ENCODE measurements around the gene ALDH3B2. TPM values are rescaled to one million over a fixed set of nuclear protein-coding genes. Genes with fewer than 3 reads are reported as not detected.

The ALDH3B2 gene, protein sequence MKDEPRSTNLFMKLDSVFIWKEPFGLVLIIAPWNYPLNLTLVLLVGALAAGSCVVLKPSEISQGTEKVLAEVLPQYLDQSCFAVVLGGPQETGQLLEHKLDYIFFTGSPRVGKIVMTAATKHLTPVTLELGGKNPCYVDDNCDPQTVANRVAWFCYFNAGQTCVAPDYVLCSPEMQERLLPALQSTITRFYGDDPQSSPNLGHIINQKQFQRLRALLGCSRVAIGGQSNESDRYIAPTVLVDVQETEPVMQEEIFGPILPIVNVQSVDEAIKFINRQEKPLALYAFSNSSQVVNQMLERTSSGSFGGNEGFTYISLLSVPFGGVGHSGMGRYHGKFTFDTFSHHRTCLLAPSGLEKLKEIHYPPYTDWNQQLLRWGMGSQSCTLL
- total RNA-seq = 2.1 TPM

DNA sequence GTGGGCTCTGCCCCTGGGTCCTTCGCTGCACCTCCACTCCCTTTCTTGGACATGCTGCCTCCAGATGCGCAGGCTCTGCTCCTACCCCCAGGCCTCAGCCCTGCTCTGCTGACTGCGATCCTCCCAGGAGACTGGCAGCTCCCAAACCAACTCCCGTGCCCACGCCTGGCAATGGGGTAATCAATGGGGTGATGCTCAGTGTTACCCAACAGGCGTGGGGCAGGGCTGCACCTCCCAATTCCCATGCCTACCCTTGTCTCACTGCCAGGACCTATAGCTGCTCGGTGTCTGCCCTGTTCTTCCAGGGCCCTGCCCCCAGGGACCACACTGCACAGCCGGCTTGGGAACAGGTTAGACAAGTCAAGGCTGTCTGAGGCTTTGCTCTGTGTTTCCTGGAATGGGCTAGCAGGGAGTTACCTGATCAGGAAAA lies at the start of gene ALDH3B2:
Gene ALDH3B2 (minus strand): TSS at position 182 of the 430 bp plus-strand sequence. CDS start 7,688 bp downstream, outside the sequence.

DNA sequence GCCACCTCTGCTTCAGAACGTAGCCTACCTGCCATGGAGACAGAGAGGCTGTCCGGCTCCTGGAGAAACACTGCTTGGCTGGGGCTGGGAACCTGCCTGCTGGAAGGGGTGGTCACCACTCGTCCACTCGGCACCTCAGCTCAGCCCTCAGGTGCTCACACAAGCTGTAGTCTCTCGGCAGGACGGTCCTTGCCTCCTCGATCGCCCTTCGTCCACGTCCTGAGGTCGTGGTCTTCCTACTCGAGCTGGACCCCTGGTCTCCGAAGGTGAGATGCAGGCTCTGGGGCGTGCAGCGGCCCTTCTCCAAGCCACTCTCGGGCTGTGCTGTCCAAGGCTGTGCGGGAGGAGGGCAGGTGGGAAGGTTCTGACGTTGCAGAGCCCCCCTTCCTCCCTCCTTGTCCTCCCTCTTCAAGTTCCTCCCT lies 35.0 kb downstream of the ALDH3B2 start, which contains the start of gene TBX10:
Gene TBX10 (minus strand): TSS at position 326 of the 422 bp plus-strand sequence. CDS start 291 bp downstream, at position 35.

DNA sequence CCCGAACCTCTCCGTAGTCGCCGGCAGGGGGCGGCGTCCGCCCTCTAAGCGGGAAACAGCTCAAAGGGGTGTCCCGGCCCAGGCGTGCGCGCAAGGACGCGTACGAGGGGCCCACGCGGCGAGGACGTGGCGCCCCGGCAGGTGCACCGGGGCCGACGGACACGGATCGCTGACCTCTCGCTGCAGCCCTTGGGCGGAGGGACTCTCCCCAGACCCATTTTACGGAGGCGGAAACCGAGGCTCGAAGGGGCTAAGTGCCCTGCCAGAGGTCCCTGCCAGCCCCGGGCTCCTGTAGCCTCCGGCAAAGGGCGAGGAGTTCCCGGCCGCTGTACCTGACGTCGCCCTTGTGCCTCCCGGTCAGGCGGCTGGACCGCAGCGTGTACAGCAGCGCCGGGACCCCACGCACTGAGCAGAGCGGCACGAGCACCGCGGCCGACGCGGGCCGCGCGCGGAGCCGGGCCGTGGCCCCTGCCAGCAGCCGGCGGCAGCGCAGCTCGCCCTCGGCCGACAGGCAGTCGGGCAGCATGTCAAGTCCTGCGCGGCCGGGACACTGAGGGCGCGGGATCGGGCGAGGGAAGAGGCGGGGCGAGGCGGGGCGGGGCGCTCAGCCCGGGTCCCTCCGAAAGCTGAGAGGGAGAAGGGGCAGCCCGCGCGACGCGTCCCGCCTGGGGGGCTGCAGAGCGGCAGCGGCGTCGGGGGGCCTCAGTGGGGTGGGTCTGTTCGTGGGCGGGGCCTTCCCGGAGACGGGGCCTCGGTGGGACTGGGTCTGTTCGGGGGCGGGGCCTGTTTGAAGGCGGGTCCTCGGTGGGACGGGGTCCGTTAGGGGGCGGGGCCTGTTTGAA lies 44.8 kb downstream of the ALDH3B2 start, which contains the start of gene NUDT8:
Gene NUDT8 (minus strand): TSS at position 552 of the 842 bp plus-strand sequence. CDS start 26 bp downstream, at position 526.

Small RNAs within 50 kb of the gene (small RNA-seq; reads per million reads assigned to genes)
- 0.23 reads per million, percentile 9 among the genes with 10 or more reads in this experiment for gene RPL37P2 (ENCODE audit: low replicate concordance)

Other genes starting within 250 kb of the ALDH3B2 start
- gene RPS6KB2, start 246.1 kb downstream of the ALDH3B2 start, total RNA-seq = 35.5 TPM
- gene PTPRCAP, start 236.9 kb downstream of the ALDH3B2 start, total RNA-seq = 2.5 TPM
- gene CORO1B, start 231.1 kb downstream of the ALDH3B2 start, total RNA-seq = 89.6 TPM
- not detected for gene GPR152, start 221.9 kb downstream of the ALDH3B2 start, total RNA-seq
- gene CABP4, start 219.3 kb downstream of the ALDH3B2 start, total RNA-seq = 0.58 TPM
- gene TMEM134, start 205.4 kb downstream of the ALDH3B2 start, total RNA-seq = 56.6 TPM
- 65.4 TPM for gene AIP, start 191.6 kb downstream of the ALDH3B2 start, total RNA-seq
- 60.2 TPM for gene PITPNM1, start 169.3 kb downstream of the ALDH3B2 start, total RNA-seq
- 38.0 TPM for gene CDK2AP2, start 166.5 kb downstream of the ALDH3B2 start, total RNA-seq
- not detected for gene CABP2, start 151.2 kb downstream of the ALDH3B2 start, total RNA-seq
- 811 TPM for gene GSTP1, start 90.8 kb downstream of the ALDH3B2 start, total RNA-seq
- 205 TPM for gene NDUFV1, start 67.7 kb downstream of the ALDH3B2 start, total RNA-seq
- 10.9 TPM for gene NUDT8, start 44.7 kb downstream of the ALDH3B2 start, total RNA-seq
- not detected for gene TBX10, start 34.9 kb downstream of the ALDH3B2 start, total RNA-seq
- gene ACY3, start 23.9 kb downstream of the ALDH3B2 start, total RNA-seq = 9.1 TPM